Upper lobe of right lung (tissue), 1 donor: Measurements from ENCODE around the gene WLS. TPM values are rescaled to one million over a fixed set of nuclear protein-coding genes. Genes with fewer than 3 reads are reported as not detected.
A peak's percentile ranks its signal among the peaks of the same experiment; 100 is the strongest.

Experiments
- ATAC-seq: fragments of 200-7000 bp; cut with Tn5 transposase; one replicate; pipeline ENCODE4 v1.9.1; 2020; ENCODE audit warnings: mild to moderate bottlenecking, moderate library complexity
- DNase-seq: peaks from one replicate; pipeline ENCODE4 v3.0.0-alpha.2; 2020
- H3K27ac ChIP-seq: fragments of 200-600 bp; one replicate; pipeline ENCODE4 v1.8.0; 2022
- H3K27me3 ChIP-seq: fragments of 200-600 bp; one replicate; pipeline ENCODE4 v1.8.0; 2022; ENCODE audit warnings: mild to moderate bottlenecking
- H3K36me3 ChIP-seq: fragments of 200-600 bp; one replicate; pipeline ENCODE4 v1.8.0; 2022
- H3K4me1 ChIP-seq: fragments of 200-600 bp; one replicate; pipeline ENCODE4 v1.8.0; 2022
- H3K4me3 ChIP-seq: fragments of 200-600 bp; one replicate; pipeline ENCODE4 v1.8.0; 2022; ENCODE audit warnings: mild to moderate bottlenecking
- H3K9me3 ChIP-seq: fragments of 200-600 bp; one replicate; pipeline ENCODE4 v1.8.0; 2022
- CTCF ChIP-seq: fragments of 200-600 bp; IDR thresholded peaks from one replicate; pipeline ENCODE4 v1.8.0; 2022; ENCODE audit warnings: antibody characterized with exemption
- intact Hi-C: fragments of 100-400 bp; cut with DNase I; formaldehyde crosslinking; loops from one replicate; pipeline ENCODE4 v1.11.0; 2022
- total RNA-seq: library from RNA; stranded (reverse); fragmentation: NEBNext Ultra II Directional; extraction: Animal tissue kit (Norgen Biotek cat#: 25700); gene quantifications from one replicate; pipeline ENCODE4 v1.2.1, GENCODE V29; 2021
- donor health status: DM: no; HTN: yes; CAD: no; lungs with severe emphysema.

WLS gene
- total RNA-seq, 1 donor from 2014 or later: 89.8 TPM

- no peaks in the 10 kb centered on the region for H3K27me3 ChIP-seq
- H3K9me3 ChIP-seq: no peaks in the 10 kb centered on the region
- H3K27ac ChIP-seq: no peak overlapping the region
- no peak overlapping the region for H3K4me3 ChIP-seq
- TF ChIP-seq CTCF: peak; percentile 51
- H3K4me1 ChIP-seq: peaks cover 7% of the 10 kb centered on the region
- DNase-seq (no peak), ATAC-seq (peak; percentile 78)
- H3K36me3 ChIP-seq: no peaks in the 10 kb centered on the region
- intact Hi-C loops: loop anchor here (5.0 to 10.0 kb wide), 2 partner anchors 257 to 344 kb away; no protein-coding TSS in a partner anchor
Measured at GRCh38 chr1:68111519-68112436, 120.5 kb downstream of the WLS start.

GRCh38 chr1:68107771-68108170 is 124.6 kb downstream of the WLS start:
- DNase-seq (no peak), ATAC-seq (no peak)
- Histone ChIP-seq H3K4me3 (no peak overlapping the region), H3K9me3 (no peaks in the 10 kb centered on the region), H3K36me3 (no peaks in the 10 kb centered on the region), H3K4me1 (peaks cover 7% of the 10 kb centered on the region), H3K27ac (no peak overlapping the region), H3K27me3 (no peaks in the 10 kb centered on the region)
- intact Hi-C loops: no loop called here
- TF ChIP-seq CTCF: no peak

GRCh38 chr1:68103884-68104554 is 128.3 kb downstream of the WLS start:
- intact Hi-C loops: no loop called here
- no peaks in the 10 kb centered on the region for H3K9me3 ChIP-seq
- TF ChIP-seq CTCF: no peak
- H3K36me3 ChIP-seq: no peaks in the 10 kb centered on the region
- DNase-seq (no peak), ATAC-seq (no peak)
- no peaks in the 10 kb centered on the region for H3K4me1 ChIP-seq
- no peak overlapping the region for H3K4me3 ChIP-seq
- no peak overlapping the region for H3K27ac ChIP-seq
- H3K27me3 ChIP-seq: no peaks in the 10 kb centered on the region

GRCh38 chr1:68103011-68103545 is 129.2 kb downstream of the WLS start:
- no peaks in the 10 kb centered on the region for H3K9me3 ChIP-seq
- TF ChIP-seq CTCF: no peak
- no peak for ATAC-seq
- no peaks in the 10 kb centered on the region for H3K27me3 ChIP-seq
- H3K4me1 ChIP-seq: no peaks in the 10 kb centered on the region
- intact Hi-C loops: no loop called here
- H3K4me3 ChIP-seq: no peak overlapping the region
- H3K27ac ChIP-seq: no peak overlapping the region
- no peaks in the 10 kb centered on the region for H3K36me3 ChIP-seq
- DNase-seq: no peak

GRCh38 chr1:68101829-68102228 is 130.5 kb downstream of the WLS start:
- Histone ChIP-seq H3K27ac (no peak overlapping the region), H3K9me3 (no peaks in the 10 kb centered on the region), H3K27me3 (no peaks in the 10 kb centered on the region), H3K4me3 (no peak overlapping the region), H3K4me1 (no peaks in the 10 kb centered on the region), H3K36me3 (no peaks in the 10 kb centered on the region)
- TF ChIP-seq CTCF: no peak
- no peak for DNase-seq
- ATAC-seq: no peak
- intact Hi-C loops: no loop called here
